K562 (cell line): Measurements from ENCODE around the gene USP48. TPM values are rescaled to one million over a fixed set of nuclear protein-coding genes. Genes with fewer than 3 reads are reported as not detected.

ENCODE experiments used
- BCOR ChIP-seq: fragments of 450-650 bp; IDR thresholded peaks from 2 replicates; pipeline ENCODE4 v1.6.1; 2016
- CAMTA2 ChIP-seq: fragments of 250-450 bp; sonication (Bioruptor Pico); conservative IDR thresholded peaks from 2 replicates; pipeline ENCODE4 v1.5.1; 2022
- CBX1 ChIP-seq: sonication (generic); IDR thresholded peaks from 2 replicates; pipeline ENCODE4 v1.6.1; 2016; ENCODE audit warnings: antibody characterized with exemption, low read depth, mild to moderate bottlenecking
- DIDO1 ChIP-seq: fragments of 450-650 bp; IDR thresholded peaks from 2 replicates; pipeline ENCODE4 v1.6.1; 2016; ENCODE audit warnings: low read depth, missing biosample characterization, missing genetic modification characterization
- EP300 ChIP-seq: IDR thresholded peaks from 2 replicates; pipeline ENCODE4 v1.6.1; 2012; ENCODE audit warnings: low read length, improper control_type of control experiment
- HNRNPL ChIP-seq: fragments of 200-400 bp; formaldehyde crosslinking; IDR thresholded peaks from 2 replicates; pipeline ENCODE4 v1.6.1; 2017; ENCODE audit warnings: low read depth, mild to moderate bottlenecking, low read length
- MIER1 ChIP-seq: fragments of 450-650 bp; IDR thresholded peaks from 2 replicates; pipeline ENCODE4 v1.6.1; 2016; ENCODE audit warnings: antibody characterized with exemption, mild to moderate bottlenecking, low read depth
- RAD21 ChIP-seq, 2 experiments: fragments of 250-450 bp in 1 of 2; fragments of 450-650 bp in 1 of 2; sonication (Bioruptor Pico) in 1 of 2; formaldehyde crosslinking in 1 of 2; IDR thresholded peaks in 1 of 2; conservative IDR thresholded peaks in 1 of 2; 2 replicates each; pipeline versions ENCODE4 v1.4.0 to v1.8.0; 2020 to 2022; ENCODE audit warnings: mild to moderate bottlenecking in 2 of 2, moderate library complexity in 1 of 2
- SRSF7 ChIP-seq: fragments of 200-400 bp; formaldehyde crosslinking; optimal IDR thresholded peaks from 2 replicates; pipeline ENCODE3; 2017; ENCODE audit warnings: mild to moderate bottlenecking, low read depth, low read length
- STAG1 ChIP-seq: sonication (generic); formaldehyde crosslinking; IDR thresholded peaks from 2 replicates; pipeline ENCODE4 v1.5.0; 2020; ENCODE audit warnings: missing genetic modification reagents, borderline replicate concordance
- ZC3H11A ChIP-seq: IDR thresholded peaks from 2 replicates; pipeline ENCODE4 v1.6.1; 2012; ENCODE audit warnings: low read depth, low read length, improper control_type of control experiment
- ZNF217 ChIP-seq: sonication (generic); formaldehyde crosslinking; IDR thresholded peaks from 2 replicates; pipeline ENCODE4 v1.8.0; 2022; ENCODE audit warnings: mild to moderate bottlenecking, missing genetic modification reagents
- ZNF551 ChIP-seq: fragments of 250-450 bp; sonication (Bioruptor Pico); IDR thresholded peaks from 2 replicates; pipeline ENCODE4 v1.5.0; 2021; ENCODE audit warnings: mild to moderate bottlenecking, moderate library complexity
- ZNF717 ChIP-seq: fragments of 250-450 bp; sonication (Bioruptor Pico); IDR thresholded peaks from 2 replicates; pipeline ENCODE4 v1.5.0; 2021
- polyA plus RNA-seq, 8 experiments: library from polyadenylated mRNA; depleted of rRNA in 4 of 8; stranded (reverse) in 5 of 8; unstranded in 3 of 8; fragments of >200 nt; fragmentation: Nextera tagmentation in 2 of 8; fragmentation: Illumina TruSeq in 1 of 8; extraction: Ambion mirVana in 2 of 8; extraction: Trizol in 1 of 8; gene quantifications; 2 replicates each; pipeline versions ENCODE4 v1.2.1 to v1.2.3, GENCODE V29; 2011 to 2014; ENCODE audit warnings: inconsistent platforms in 1 of 8, missing spikeins in 1 of 8
- total RNA-seq, 7 experiments: library from RNA; depleted of rRNA in 6 of 7; stranded (reverse); fragments of >200 nt in 6 of 7; fragmentation: Illumina TruSeq in 2 of 7; extraction: Trizol in 2 of 7; gene quantifications; 2 replicates each; pipeline versions ENCODE4 v1.2.1 to v1.2.3, GENCODE V29; 2011 to 2021; ENCODE audit warnings: low replicate concordance in 1 of 7
- TF ChIP-seq, protein P1 (sequence below), 2 experiments: fragments of 450-650 bp; formaldehyde crosslinking in 1 of 2; IDR thresholded peaks; 2 replicates each; pipeline versions ENCODE4 v1.4.0 to v1.6.1; 2014 to 2020; ENCODE audit warnings: mild to moderate bottlenecking in 2 of 2, borderline replicate concordance in 1 of 2, low read depth in 1 of 2
- TF ChIP-seq, protein P2 (sequence below), 2 experiments: fragments of 250-450 bp in 1 of 2; fragments of 450-650 bp in 1 of 2; sonication (Bioruptor Pico) in 1 of 2; IDR thresholded peaks; 2 replicates each; pipeline versions ENCODE4 v1.6.1 to v1.8.0; 2016 to 2021; ENCODE audit warnings: mild to moderate bottlenecking in 2 of 2, moderate library complexity in 2 of 2, missing compliant biosample characterization in 1 of 2, missing genetic modification characterization in 1 of 2
- TF ChIP-seq, protein P3 (sequence below): fragments of 250-450 bp; sonication (Bioruptor Pico); IDR thresholded peaks from 2 replicates; pipeline ENCODE4 v1.5.0; 2022; ENCODE audit warnings: mild to moderate bottlenecking
- TF ChIP-seq, protein P4 (sequence below), 2 experiments: fragments of 450-650 bp in 1 of 2; sonication (generic) in 1 of 2; formaldehyde crosslinking; conservative IDR thresholded peaks; 2 replicates each; pipeline versions ENCODE4 v1.4.0 to v1.8.1; 2020 to 2022; ENCODE audit warnings: mild to moderate bottlenecking in 1 of 2, missing genetic modification reagents in 1 of 2

The USP48 gene
- total and polyA plus RNA-seq, 9 of the 15 experiments (the other 6 are each of a cell fraction or from before 2014, with no cell fraction given), result 23.3 to 123 (median 106) TPM

DNA sequence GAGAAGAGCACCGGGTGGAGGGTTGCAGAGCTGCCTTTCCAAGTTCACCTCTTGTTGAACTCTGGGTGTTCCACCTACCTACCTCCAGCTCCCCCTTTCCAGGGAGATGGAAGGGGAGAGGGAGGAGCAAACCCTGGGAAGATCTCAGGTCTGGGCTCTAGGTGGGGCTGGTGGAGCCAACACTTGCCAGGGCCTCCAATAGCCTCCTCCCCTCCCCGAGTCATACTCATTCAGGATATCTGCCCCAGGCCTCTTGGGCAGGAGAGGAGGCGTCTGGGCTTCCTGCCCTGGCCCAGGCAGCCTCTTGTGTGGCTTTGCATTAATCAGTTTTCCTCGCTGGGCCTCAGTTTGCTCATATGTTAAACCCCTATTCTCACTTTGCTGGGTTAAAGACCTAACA, 127.2 kb downstream of the USP48 start (continued):
- TF ChIP-seq, protein P1, sequence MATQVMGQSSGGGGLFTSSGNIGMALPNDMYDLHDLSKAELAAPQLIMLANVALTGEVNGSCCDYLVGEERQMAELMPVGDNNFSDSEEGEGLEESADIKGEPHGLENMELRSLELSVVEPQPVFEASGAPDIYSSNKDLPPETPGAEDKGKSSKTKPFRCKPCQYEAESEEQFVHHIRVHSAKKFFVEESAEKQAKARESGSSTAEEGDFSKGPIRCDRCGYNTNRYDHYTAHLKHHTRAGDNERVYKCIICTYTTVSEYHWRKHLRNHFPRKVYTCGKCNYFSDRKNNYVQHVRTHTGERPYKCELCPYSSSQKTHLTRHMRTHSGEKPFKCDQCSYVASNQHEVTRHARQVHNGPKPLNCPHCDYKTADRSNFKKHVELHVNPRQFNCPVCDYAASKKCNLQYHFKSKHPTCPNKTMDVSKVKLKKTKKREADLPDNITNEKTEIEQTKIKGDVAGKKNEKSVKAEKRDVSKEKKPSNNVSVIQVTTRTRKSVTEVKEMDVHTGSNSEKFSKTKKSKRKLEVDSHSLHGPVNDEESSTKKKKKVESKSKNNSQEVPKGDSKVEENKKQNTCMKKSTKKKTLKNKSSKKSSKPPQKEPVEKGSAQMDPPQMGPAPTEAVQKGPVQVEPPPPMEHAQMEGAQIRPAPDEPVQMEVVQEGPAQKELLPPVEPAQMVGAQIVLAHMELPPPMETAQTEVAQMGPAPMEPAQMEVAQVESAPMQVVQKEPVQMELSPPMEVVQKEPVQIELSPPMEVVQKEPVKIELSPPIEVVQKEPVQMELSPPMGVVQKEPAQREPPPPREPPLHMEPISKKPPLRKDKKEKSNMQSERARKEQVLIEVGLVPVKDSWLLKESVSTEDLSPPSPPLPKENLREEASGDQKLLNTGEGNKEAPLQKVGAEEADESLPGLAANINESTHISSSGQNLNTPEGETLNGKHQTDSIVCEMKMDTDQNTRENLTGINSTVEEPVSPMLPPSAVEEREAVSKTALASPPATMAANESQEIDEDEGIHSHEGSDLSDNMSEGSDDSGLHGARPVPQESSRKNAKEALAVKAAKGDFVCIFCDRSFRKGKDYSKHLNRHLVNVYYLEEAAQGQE (IDR thresholded peaks at IDR 0.05; ENCODE audit: borderline replicate concordance), result peak; percentile 57
- TF ChIP-seq, protein P1 (CRISPR knock-in tag; IDR thresholded peaks at IDR 0.05; ENCODE audit: low read depth), result no peak
- no peak for TF ChIP-seq ZNF717 (CRISPR knock-in tag)
- TF ChIP-seq, protein P2, sequence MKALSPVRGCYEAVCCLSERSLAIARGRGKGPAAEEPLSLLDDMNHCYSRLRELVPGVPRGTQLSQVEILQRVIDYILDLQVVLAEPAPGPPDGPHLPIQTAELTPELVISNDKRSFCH (CRISPR knock-in tag; IDR thresholded peaks at IDR 0.05), result no peak
- TF ChIP-seq, protein P2 (tag; IDR thresholded peaks at IDR 0.05), result no peak
- TF ChIP-seq STAG1 (CRISPR knock-in tag), result peak; percentile 45; the same call in 1 of the 2 replicates
- no peak for TF ChIP-seq CAMTA2 (CRISPR knock-in tag)
- TF ChIP-seq, protein P3, sequence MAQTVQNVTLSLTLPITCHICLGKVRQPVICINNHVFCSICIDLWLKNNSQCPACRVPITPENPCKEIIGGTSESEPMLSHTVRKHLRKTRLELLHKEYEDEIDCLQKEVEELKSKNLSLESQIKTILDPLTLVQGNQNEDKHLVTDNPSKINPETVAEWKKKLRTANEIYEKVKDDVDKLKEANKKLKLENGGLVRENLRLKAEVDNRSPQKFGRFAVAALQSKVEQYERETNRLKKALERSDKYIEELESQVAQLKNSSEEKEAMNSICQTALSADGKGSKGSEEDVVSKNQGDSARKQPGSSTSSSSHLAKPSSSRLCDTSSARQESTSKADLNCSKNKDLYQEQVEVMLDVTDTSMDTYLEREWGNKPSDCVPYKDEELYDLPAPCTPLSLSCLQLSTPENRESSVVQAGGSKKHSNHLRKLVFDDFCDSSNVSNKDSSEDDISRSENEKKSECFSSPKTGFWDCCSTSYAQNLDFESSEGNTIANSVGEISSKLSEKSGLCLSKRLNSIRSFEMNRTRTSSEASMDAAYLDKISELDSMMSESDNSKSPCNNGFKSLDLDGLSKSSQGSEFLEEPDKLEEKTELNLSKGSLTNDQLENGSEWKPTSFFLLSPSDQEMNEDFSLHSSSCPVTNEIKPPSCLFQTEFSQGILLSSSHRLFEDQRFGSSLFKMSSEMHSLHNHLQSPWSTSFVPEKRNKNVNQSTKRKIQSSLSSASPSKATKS (CRISPR knock-in tag), result no peak
- TF ChIP-seq BCOR, result no peak
- no peak for TF ChIP-seq SRSF7
- no peak for TF ChIP-seq ZNF551 (CRISPR knock-in tag)
- TF ChIP-seq, protein P4, sequence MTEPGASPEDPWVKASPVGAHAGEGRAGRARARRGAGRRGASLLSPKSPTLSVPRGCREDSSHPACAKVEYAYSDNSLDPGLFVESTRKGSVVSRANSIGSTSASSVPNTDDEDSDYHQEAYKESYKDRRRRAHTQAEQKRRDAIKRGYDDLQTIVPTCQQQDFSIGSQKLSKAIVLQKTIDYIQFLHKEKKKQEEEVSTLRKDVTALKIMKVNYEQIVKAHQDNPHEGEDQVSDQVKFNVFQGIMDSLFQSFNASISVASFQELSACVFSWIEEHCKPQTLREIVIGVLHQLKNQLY (CRISPR knock-in tag; conservative IDR thresholded peaks at IDR 0.05), result no peak
- TF ChIP-seq RAD21 (CRISPR knock-in tag; conservative IDR thresholded peaks at IDR 0.05 in 1 of 2, IDR thresholded peaks at IDR 0.05 in 1 of 2), result peak; percentile 5 to 49; a peak in 2 of 4 replicates
- TF ChIP-seq CBX1, result no peak
- TF ChIP-seq MIER1, result no peak
- TF ChIP-seq EP300, result no peak
- TF ChIP-seq DIDO1 (tag), result no peak
- no peak for TF ChIP-seq ZC3H11A
- TF ChIP-seq ZNF217 (CRISPR knock-in tag), result no peak
- TF ChIP-seq HNRNPL, result no peak
